IPS-20b (cell line): ENCODE results near the gene MS4A3.
"Not testable (repeated sequence)": the region's sequence is repeated elsewhere in the genome, so short reads cannot be mapped to it uniquely, and the experiment has no call there.

Experiments
- H3K27ac ChIP-seq: one replicate; pipeline ENCODE4 v1.5.1; 2013; ENCODE audit warnings: low read length
- H3K27me3 ChIP-seq: 2 replicates; pipeline ENCODE4 v1.6.1; 2013; ENCODE audit warnings: mild to moderate bottlenecking, low read length, inconsistent platforms; ENCODE audit not compliant: insufficient read depth
- H3K36me3 ChIP-seq: 2 replicates; pipeline ENCODE4 v1.6.1; 2013; ENCODE audit warnings: low read depth, mild to moderate bottlenecking, inconsistent platforms, low read length, moderate library complexity; ENCODE audit not compliant: insufficient read depth
- H3K4me1 ChIP-seq: 2 replicates; pipeline ENCODE4 v1.6.1; 2013; ENCODE audit warnings: mild to moderate bottlenecking, control low read depth, inconsistent platforms, low read length, moderate library complexity; ENCODE audit not compliant: insufficient read depth
- H3K4me3 ChIP-seq: 2 replicates; pipeline ENCODE4 v1.5.1; 2013; ENCODE audit warnings: mild to moderate bottlenecking, low read length, inconsistent platforms
- H3K9ac ChIP-seq: 2 replicates; pipeline ENCODE4 v1.6.1; 2013; ENCODE audit warnings: low read depth, mild to moderate bottlenecking, inconsistent platforms, low read length, moderate library complexity
- H3K9me3 ChIP-seq: 2 replicates; pipeline ENCODE4 v1.6.1; 2013; ENCODE audit warnings: mild to moderate bottlenecking, low read depth, low read length, inconsistent platforms; ENCODE audit not compliant: insufficient read depth

MS4A3 gene

DNA sequence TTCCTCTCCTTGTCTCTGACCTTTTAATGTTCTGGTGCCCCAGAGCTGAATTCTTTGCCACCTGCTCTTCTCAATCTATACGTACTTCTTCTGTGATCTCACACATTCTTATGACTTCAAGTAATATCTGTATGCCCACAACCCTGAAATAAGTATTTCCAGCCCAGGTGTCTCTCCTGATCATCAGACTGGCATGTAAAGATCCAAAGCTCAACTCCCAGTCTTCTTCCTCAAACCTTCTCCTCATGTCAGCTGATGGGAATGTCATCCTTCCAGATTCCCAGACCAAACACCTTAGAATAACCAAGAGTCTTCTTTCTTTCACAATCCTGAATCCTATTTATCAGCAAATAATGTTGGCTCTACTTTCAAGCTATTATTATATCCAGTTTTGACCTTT lies 9.3 kb downstream of the MS4A3 start:
- no peaks in the 10 kb centered on the region for H3K9me3 ChIP-seq
- no peak overlapping the region for H3K4me3 ChIP-seq
- H3K27ac ChIP-seq, result no peak overlapping the region
- no peaks in the 10 kb centered on the region for H3K4me1 ChIP-seq
- no peaks in the 10 kb centered on the region for H3K27me3 ChIP-seq
- no peak overlapping the region for H3K9ac ChIP-seq
- H3K36me3 ChIP-seq, result no peaks in the 10 kb centered on the region

DNA sequence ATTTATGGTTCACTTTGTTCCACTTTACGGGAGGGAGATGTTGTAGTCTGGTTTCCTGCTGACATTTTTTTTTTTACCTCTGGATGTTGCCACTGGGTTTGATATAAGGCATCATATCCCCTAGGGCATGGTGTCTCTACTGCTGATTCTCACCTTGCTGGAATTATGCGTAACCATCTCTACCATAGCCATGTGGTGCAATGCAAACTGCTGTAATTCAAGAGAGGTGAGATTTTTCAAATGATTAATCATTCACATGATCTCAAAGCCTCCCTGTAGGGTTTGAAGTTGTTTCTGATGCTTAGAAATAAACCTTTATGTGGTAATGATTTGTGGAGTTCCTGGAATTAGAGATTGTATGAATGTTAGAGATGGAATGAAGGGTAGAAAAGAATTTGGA lies 13.0 kb downstream of the MS4A3 start:
- H3K36me3 ChIP-seq, result no peaks in the 10 kb centered on the region
- H3K9me3 ChIP-seq, result no peaks in the 10 kb centered on the region
- no peaks in the 10 kb centered on the region for H3K4me1 ChIP-seq
- no peak overlapping the region for H3K4me3 ChIP-seq
- no peak overlapping the region for H3K9ac ChIP-seq
- no peaks in the 10 kb centered on the region for H3K27me3 ChIP-seq
- H3K27ac ChIP-seq, result no peak overlapping the region

DNA sequence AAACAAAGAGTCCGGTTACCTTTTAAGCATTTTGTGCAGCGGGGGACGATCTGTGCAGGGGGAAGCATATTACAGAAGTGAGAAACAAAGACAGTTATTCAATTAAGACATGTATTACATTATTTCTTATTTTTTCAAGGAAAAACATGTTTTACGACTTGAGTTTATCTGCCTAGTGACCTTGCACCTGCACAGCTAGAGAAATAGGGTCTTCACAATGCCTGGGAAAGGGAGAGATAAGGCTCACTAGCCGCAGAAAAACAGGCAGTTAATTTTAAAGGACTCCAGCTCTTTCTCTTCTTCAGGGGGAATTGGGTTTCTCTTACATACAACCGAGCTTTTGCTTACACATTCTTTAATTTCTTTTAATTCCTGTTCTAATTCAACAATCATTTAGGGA lies 15.2 kb downstream of the MS4A3 start:
- not testable (repeated sequence) for H3K27me3 ChIP-seq, H3K9me3 ChIP-seq, H3K4me1 ChIP-seq, H3K4me3 ChIP-seq, H3K9ac ChIP-seq, H3K36me3 ChIP-seq, H3K27ac ChIP-seq

DNA sequence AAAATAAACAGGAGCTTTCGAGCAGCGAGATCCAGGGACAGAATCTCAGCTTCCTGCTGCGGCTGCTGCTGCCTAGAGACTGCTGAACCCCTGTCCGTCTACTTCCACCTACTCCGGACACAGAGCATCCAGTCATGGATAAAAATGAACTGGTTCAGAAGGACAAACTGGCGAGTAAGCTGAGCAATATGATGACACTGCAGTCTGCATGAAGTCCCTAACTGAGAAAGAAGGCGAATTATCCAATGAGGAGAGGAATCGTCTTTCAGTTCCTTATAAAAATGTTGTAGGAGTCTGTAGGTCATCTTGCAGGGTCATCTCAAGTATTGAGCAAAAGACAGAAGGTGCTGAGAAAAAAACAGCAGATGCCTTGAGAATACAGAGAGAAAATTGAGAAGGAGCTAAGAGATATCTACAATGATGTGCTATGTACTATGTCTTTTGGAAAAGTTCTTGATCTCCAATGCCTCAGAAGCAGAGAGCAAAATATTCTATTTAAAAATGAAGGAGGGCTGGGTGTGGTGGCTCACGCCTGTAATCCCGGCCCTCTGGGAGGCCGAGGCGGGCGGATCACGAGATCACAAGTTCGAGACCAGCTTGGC lies 20.9 kb downstream of the MS4A3 start:
- Histone ChIP-seq H3K27me3 (no peaks in the 10 kb centered on the region), H3K4me3 (no peak overlapping the region), H3K4me1 (no peaks in the 10 kb centered on the region; the same call in 1 of the 2 replicates), H3K36me3 (no peaks in the 10 kb centered on the region), H3K9ac (no peak overlapping the region), H3K27ac (no peak overlapping the region), H3K9me3 (no peaks in the 10 kb centered on the region)

DNA sequence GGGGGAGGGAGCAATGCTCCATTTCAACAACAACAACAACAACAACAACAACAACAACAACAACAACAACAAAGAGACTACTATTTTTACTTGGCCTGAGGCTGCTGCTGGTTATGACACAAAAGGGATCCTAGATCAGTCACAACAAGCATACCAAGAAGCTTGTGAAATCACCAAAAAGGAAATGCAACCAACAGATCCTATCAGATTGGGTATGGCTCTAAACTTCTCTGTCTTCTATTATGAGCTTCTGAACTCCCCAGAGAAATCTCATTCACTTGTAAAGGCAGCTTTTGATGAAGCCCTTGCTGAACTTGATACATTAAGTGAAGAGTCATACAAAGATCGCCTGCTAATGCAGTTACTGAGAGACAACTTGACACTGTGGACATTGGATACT lies 21.5 kb downstream of the MS4A3 start:
- H3K27ac ChIP-seq, result no peak overlapping the region
- H3K36me3 ChIP-seq, result no peaks in the 10 kb centered on the region
- no peaks in the 10 kb centered on the region for H3K27me3 ChIP-seq
- no peaks in the 10 kb centered on the region for H3K9me3 ChIP-seq
- no peak overlapping the region for H3K4me3 ChIP-seq
- no peaks in the 10 kb centered on the region; the same call in 1 of the 2 replicates for H3K4me1 ChIP-seq
- no peak overlapping the region for H3K9ac ChIP-seq

DNA sequence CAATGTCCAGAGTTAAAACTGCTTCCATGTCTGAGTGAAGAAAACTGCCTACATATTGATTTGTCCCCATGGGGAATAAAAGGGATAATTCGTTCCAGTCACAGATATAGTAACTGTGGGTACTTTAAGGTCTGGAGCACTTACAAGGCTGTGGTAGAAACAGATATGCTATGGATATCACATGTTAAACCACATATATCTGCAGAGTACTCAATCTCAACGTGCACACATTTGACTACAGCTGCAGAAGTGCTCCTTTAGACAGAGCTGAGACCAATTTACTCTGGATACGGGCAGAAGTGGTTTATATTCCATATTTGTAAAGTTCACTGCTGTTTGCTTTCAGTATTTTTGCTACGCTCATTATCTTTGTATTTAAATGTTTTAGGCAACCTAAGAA lies 22.3 kb downstream of the MS4A3 start:
- H3K27me3 ChIP-seq, result no peaks in the 10 kb centered on the region
- H3K9ac ChIP-seq, result no peak overlapping the region
- H3K36me3 ChIP-seq, result no peaks in the 10 kb centered on the region
- H3K9me3 ChIP-seq, result no peaks in the 10 kb centered on the region
- H3K4me3 ChIP-seq, result no peak overlapping the region
- no peak overlapping the region for H3K27ac ChIP-seq
- no peaks in the 10 kb centered on the region; the same call in 1 of the 2 replicates for H3K4me1 ChIP-seq

DNA sequence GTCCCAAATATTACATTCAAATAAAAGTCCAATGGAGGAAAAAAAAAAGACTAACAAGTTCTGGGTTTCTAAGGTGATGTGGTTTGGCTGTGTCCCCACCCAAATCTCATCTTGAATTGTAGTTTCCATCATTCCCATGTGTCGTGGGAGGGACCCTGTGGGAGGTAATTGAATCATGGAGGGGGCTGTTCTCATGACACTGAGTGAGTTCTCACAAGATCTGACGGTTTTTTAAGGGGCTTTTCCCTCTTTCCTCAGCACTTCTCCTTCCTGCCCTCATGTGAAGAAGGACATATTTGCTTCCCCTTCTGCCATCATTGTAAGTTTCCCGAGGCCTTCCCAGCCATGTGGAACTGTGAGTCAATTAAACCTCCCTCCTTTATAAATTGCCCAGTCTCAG lies 24.1 kb downstream of the MS4A3 start:
- Histone ChIP-seq H3K9ac (no peak overlapping the region), H3K9me3 (no peaks in the 10 kb centered on the region), H3K27ac (no peak overlapping the region), H3K27me3 (no peaks in the 10 kb centered on the region), H3K4me3 (no peak overlapping the region), H3K4me1 (no peaks in the 10 kb centered on the region), H3K36me3 (no peaks in the 10 kb centered on the region)

DNA sequence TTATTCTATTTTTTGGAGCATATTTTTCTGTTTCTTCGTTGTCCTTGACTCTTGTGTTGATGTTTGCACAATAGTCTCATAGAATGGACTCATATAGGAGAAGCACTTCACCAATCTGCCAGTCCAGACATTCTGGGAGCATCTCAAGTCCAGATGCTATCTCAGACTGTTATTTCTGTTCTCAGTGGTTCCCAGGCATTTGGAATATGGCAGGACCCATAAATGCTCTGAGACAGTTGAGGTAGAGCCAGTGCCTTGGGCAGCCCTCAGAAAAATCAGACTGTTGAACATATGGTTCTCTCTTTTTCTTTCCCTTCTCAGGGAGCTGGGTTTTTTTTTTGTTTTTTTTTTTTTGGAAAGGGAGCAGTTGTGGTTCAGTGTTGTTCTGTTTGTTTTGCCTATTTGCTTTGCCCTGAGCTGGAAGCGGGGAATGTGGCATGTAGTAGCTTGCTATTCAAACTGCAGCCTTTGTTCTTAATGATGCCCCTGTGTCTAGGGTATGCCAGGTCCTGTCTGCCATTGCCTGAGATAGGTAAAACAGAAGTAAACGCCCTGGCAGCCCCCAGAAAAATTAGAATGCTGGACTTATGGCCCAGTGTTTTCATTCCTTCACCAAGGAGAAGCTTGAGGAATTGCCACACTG lies 28.3 kb downstream of the MS4A3 start:
- no peak overlapping the region for H3K27ac ChIP-seq
- H3K36me3 ChIP-seq, result no peaks in the 10 kb centered on the region
- no peaks in the 10 kb centered on the region for H3K9me3 ChIP-seq
- no peak overlapping the region for H3K9ac ChIP-seq
- H3K27me3 ChIP-seq, result no peaks in the 10 kb centered on the region
- H3K4me3 ChIP-seq, result no peak overlapping the region
- H3K4me1 ChIP-seq, result no peaks in the 10 kb centered on the region

DNA sequence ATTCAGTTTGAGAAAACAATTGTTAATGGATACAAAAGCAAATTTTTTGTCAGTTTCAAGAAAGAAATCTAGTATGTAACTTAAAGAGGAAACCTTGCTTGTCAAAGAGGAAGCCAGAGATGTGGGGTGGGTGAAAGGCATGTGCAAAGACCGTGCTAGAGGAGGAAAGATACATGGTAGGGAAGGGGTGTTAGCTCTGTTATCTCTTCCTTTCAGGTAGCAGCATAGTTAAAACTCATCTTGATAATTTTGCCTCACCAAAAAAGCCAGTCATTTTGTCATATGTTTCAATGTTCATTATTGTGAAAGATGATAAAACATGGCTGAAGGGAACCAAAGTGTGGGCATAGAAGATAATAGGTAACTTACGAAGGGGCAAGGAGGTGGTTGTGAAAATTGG lies 29.4 kb downstream of the MS4A3 start:
- Histone ChIP-seq H3K4me3 (no peak overlapping the region), H3K27ac (no peak overlapping the region), H3K4me1 (no peaks in the 10 kb centered on the region), H3K9ac (no peak overlapping the region), H3K9me3 (no peaks in the 10 kb centered on the region), H3K36me3 (no peaks in the 10 kb centered on the region), H3K27me3 (no peaks in the 10 kb centered on the region)

DNA sequence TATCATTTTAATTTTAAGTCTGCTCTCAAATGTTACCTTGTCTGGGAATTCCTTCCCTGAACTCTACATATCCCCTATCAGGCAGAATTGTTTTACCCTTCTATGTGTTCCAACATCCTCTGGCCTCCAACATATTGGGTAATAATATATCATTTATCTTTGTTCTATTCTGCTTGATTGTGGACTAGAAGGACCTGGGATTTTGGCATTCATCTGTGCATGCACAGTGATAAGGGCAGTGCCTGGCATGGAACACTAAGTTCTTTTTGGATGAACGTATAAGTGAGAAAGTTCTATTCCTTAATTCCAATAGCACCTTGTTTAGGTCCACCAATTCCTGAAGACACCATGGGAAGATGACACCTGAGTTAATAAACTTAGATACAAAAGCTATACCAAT lies 30.8 kb downstream of the MS4A3 start:
- H3K9ac ChIP-seq, result no peak overlapping the region

DNA sequence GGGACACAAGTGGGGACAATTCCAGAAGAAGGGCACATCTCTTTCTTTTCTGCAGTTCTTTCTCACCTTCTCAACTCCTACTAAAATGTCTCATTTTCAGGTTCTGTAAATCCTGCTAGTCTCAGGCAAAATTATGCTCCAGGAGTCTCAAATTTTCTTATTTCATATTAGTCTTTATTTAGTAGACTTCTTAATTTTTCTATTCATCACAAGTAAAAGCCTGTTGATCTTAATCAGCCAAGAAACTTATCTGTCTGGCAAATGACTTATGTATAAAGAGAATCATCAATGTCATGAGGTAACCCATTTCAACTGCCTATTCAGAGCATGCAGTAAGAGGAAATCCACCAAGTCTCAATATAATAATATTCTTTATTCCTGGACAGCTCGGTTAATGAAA lies 31.9 kb downstream of the MS4A3 start, which contains the start of gene MS4A2:
Gene MS4A2, plus strand, starts transcription at position 301 of the 400 bp plus-strand sequence. CDS start 102 bp downstream, outside the sequence.
- Histone ChIP-seq H3K36me3 (no peaks in the 10 kb centered on the region), H3K9ac (no peak within 1 kb of the TSS), H3K27ac (no peak within 1 kb of the TSS), H3K27me3 (no peaks in the 10 kb centered on the region), H3K4me3 (no peak within 1 kb of the TSS), H3K4me1 (no peaks in the 10 kb centered on the region), H3K9me3 (no peaks in the 10 kb centered on the region)

More for the DNA sequence above, 30.8 kb downstream of the MS4A3 start:
- Histone ChIP-seq H3K4me3 (no peak overlapping the region), H3K27ac (no peak overlapping the region), H3K4me1 (no peaks in the 10 kb centered on the region), H3K9me3 (no peaks in the 10 kb centered on the region), H3K36me3 (no peaks in the 10 kb centered on the region), H3K27me3 (no peaks in the 10 kb centered on the region)

DNA sequence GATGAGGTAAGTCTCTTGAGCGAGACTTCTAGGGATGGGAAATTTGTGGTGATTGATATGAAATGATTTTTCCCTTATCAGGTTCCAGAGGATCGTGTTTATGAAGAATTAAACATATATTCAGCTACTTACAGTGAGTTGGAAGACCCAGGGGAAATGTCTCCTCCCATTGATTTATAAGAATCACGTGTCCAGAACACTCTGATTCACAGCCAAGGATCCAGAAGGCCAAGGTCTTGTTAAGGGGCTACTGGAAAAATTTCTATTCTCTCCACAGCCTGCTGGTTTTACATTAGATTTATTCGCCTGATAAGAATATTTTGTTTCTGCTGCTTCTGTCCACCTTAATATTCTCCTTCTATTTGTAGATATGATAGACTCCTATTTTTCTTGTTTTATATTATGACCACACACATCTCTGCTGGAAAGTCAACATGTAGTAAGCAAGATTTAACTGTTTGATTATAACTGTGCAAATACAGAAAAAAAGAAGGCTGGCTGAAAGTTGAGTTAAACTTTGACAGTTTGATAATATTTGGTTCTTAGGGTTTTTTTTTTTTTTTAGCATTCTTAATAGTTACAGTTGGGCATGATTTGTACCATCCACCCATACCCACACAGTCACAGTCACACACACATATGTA lies 39.1 kb downstream of the MS4A3 start:
- H3K27me3 ChIP-seq, result no peaks in the 10 kb centered on the region
- H3K9ac ChIP-seq, result no peak overlapping the region

More for the DNA sequence above, 39.1 kb downstream of the MS4A3 start:
- no peaks in the 10 kb centered on the region for H3K9me3 ChIP-seq
- no peak overlapping the region for H3K27ac ChIP-seq
- H3K36me3 ChIP-seq, result no peaks in the 10 kb centered on the region
- H3K4me3 ChIP-seq, result no peak overlapping the region
- no peaks in the 10 kb centered on the region for H3K4me1 ChIP-seq
